Cardiac septum (tissue), 1 donor: ENCODE data around the gene SLC39A10. TPM values are rescaled to one million over a fixed set of nuclear protein-coding genes. Genes with fewer than 3 reads are reported as not detected.
"Not testable (repeated sequence)": the region's sequence is repeated elsewhere in the genome, so short reads cannot be mapped to it uniquely, and the experiment has no call there.

Source experiments
- DNase-seq: peaks from one replicate; pipeline ENCODE4 v3.0.0-alpha.2; 2020; ENCODE audit warnings: low spot score
- intact Hi-C: fragments of 100-400 bp; cut with DNase I; formaldehyde crosslinking; loops from one replicate; pipeline ENCODE4 v1.14.0; 2022
- total RNA-seq: library from RNA; stranded (reverse); fragmentation: NEBNext Ultra II Directional; extraction: Animal tissue kit (Norgen Biotek cat#: 25700); gene quantifications from one replicate; pipeline ENCODE4 v1.2.1, GENCODE V29; 2021
- donor health status: DM: no; HTN: no; CAD: no.

Gene SLC39A10
- total RNA-seq, 1 donor from 2014 or later = 21.5 TPM

DNA sequence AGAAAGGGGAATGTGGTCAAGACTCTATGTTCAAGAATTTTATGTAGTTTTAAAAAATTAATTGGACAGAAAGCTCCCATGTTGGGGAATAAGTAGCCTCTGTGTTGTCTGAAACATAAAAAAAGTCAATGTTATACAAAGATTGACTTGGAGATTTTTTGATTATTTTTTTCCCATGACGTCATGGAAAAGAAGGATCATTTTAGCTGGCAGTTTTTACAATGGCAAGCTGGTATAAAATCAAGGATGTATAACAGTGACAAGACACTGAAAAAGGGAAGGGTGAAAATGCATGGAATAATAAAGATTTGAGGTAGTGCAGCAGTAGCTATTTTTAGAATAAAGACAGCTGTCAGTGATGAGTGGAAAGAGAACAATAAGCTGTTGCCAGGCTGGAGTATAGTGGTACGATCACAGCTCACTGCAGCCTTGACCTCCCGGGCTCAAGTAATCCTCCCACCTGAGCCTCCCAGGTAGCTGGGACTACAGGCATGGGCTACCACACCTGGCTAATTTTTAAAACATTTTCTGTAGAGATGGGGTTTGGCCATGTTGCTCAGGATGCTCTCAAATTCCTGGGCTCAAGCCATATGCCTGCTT is 9.2 kb downstream of the SLC39A10 start:
- DNase-seq = no peak
- intact Hi-C loops = loop anchor here (10.0 kb wide), 2 partner anchors 171 to 399 kb away; partner anchors contain the start of gene DNAH7

DNA sequence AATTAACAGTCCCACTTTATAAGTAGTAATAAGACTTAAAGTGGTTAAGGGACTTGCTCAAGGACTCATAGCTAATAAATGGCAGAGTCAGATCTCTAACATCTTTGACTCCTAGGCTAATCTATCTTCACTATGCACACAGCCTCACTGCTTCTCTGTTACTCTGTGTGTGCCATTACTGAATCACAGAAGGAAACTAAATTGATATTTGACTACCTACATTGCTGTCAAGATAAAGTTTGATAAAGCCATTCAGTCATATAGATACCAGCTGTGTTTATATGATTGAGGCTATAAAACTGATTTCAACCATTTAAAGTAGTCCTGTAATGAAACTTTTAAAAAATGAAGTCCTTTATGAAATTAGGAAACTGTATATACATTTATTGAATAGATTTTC is 10.9 kb downstream of the SLC39A10 start:
- intact Hi-C loops = loop anchor here (10.0 kb wide), 2 partner anchors 173 to 397 kb away; partner anchors contain the start of gene DNAH7
- no peak for DNase-seq

DNA sequence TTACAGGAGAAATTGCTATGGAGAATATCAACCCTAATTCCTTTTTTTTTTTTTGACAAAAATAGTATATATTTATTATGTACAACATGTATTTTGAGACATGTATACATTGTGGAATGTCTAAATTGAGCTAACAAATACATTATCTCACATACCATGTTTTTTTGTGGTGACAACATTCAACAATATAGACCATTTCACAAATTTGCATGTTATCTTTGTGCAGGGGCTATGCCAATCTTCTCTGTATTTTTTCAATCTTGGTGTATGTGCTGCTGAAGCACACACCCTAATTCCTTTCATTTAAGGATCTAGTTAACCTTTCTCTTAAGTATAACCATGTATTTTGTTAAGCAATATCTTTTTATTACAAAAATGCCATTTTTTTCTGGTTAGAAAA is 13.2 kb downstream of the SLC39A10 start:
- DNase-seq = no peak
- intact Hi-C loops = no loop called here

DNA sequence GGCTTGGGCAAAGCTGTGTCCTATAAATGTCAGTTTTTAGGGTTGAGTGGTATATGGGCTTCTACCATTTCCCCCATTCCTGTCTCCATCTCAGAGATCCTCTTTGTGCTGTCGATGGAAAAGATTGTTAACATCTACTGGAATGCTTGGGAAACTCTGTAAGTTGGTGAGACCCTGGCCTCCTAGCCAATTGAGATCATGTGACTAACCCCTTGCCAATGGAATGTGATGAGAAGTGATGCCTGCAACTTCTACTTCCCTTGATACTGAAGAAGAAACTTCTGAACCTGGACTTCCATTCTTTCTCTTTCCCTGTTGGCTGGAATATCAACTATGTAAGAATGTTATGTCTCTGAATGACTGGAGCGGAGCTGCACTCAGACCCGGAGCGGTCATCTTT is 14.5 kb downstream of the SLC39A10 start:
- intact Hi-C loops = no loop called here
- no peak for DNase-seq

DNA sequence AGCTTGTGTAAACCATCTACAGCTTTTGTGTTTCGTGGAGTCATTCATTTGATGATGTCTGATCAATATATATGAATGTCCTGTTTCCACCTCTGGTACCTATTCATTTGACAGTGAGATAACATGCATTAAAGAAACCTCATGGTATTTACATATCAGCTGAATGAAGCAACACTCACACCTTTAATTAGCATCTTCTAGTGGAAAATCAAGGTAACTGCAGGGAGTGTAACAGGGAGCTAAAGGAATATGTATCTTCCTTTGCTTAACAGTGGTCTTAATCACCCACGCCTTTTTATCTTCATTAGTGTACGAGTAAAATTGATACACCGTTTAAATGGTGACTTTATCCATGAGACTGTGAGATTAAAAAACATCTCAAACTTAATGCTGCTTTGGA is 15.6 kb downstream of the SLC39A10 start:
- intact Hi-C loops = no loop called here
- DNase-seq = no peak

DNA sequence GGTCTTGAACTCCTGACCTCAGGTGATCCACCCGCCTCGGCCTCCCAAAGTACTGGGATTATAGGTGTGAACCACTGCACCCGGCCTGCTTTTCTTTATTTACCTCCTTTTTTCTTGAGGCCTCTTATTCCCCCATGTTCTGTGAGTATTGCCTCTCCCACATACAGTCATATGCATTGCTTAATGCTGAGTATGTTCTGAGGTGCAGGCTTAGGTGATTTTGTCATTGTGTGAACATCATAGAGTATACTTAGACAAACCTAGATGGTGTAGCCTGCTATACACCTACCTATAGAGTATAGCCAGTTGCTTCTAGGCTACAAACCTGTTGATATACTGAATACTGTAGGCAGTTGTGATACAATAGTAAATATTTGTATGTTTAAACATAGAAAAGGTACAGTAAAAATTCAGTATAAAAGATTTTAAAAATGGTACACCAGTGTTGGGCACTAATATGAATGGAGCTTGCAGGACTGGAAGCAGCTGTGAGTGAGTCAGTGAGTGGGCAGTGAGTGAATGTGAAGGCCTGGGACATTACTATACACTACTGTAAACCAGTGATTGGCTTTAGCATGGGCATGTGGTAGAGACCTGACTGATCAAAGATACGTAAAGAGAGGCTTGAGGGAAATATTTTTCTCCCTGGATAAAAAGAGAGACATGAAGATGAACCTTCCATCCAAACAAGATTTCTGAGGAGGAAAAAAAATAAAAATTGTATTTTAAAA is 17.6 kb downstream of the SLC39A10 start:
- DNase-seq = no peak
- intact Hi-C loops = no loop called here

DNA sequence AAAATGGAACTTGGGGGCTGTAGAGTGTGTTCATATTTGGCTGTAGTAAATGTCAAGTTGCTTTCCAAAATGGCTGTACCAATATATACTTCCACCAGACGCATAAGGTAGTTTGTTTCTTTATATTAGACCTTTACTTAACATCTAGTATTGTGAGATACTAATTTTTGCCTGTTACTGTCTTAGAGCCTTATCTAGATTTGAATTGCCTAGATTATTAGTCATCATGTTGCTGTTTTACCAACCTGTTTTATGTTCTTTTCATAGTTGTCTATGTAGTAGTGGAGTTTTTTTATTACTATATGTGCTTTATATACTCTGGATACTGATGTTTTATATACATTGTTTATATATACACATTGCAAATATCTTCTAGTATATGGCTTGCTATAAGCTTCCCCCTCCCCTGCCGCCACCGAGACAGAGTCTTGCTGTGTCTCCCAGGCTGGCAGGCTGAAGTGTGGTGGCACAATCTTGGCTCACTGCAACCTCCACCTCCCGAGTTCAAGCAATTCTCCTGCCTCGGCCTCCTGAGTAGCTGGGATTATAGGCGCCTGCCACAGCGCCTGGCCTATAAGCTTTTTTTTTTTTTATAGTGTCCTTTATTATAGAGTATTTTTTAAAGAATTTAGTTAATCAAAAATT is 18.9 kb downstream of the SLC39A10 start:
- intact Hi-C loops = no loop called here
- DNase-seq = no peak

DNA sequence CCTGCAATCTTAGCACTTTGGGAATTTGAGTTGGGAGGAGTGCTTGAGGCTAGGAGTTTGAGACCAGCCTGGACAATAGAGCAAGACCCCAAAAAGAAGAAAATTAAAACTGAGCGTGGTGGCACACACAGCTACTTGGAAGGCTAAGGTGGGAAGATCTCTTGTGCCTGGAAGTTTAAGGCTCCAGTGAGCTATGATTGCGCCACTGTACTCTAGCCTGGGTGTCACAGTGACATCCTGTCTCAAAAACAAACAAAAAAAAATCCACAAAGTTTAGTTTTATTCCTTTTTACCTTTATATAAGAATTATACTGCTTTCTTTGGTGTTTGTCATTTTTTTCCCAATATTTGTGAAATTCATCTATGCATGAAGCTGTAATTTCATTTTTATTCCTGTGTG is 20.3 kb downstream of the SLC39A10 start:
- intact Hi-C loops = no loop called here

DNA sequence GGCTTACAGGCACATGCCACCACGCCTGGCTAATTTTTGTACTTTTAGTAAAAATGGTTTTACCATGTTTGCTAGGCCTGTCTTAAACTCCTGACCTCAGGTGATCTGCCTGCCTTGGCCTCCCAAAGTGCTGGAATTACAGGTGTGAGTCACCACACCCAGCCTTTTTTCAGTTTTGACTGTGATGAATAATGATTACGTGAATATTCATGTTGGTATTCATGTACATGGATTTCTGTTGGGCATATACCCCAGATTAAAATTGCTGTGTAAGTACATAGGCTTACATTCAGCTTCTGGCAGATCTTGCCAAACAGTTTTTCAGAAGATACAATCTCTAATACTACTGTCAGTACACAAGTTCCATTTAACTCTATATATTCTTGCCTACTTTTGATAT is 20.9 kb downstream of the SLC39A10 start:
- intact Hi-C loops = no loop called here
- DNase-seq = no peak

More for the DNA sequence above, 20.3 kb downstream of the SLC39A10 start:
- DNase-seq = no peak

DNA sequence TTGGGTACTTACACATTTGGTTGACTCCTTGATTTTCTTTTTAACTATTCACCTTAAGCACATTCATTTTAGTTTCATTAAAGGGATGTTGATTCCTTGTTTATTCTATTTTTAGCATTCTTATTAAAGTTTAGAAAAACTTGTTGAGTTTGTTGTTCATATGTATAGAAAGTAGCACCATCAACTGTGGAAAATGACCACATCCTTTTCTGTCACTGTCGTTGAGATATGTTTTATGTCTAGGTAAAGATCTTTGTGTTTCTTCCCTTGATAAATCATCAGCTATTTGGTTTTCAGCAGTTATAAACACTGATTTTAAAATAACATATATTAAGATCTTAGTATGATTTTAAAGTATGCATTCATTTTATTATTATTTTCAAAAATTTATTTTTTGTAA is 25.1 kb downstream of the SLC39A10 start:
- intact Hi-C loops = no loop called here
- no peak for DNase-seq

DNA sequence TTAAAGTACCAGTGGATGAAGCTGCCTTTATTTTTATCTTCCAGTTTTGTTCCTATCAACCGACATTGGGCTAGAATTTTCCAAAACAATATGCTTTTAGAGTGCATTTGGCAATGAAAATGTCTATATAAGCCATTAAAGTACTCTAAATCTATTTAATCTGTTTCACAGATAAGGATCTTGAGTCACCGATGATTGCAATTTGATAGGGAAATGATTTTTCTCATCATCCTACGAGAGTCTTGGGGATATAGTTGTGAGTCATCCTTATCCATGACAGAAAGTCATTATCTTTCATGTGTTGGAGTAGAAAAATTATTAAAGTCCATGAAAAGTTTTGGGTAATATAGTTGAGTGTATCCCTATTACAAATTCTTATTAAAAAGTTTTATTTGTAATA is 26.1 kb downstream of the SLC39A10 start:
- no peak for DNase-seq
- intact Hi-C loops = no loop called here

DNA sequence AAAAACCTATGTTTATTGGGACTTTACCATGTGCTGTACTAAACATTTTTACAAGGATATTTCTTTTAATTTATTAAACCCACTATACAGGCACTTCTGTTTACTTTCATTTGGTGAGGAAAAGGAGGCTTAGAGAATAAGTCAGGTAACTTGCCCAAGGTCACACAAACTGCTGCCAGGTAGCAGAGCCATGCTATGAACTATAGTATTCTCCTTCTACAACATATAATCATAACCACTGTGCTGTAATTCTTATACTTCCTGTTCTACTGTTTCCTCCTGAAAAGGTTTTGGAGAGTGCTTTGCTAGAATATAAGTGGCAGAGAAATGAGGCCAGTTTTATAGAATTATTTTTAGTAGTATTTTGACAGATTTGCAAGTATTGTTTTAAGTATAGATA is 29.5 kb downstream of the SLC39A10 start:
- DNase-seq = no peak
- intact Hi-C loops = no loop called here

DNA sequence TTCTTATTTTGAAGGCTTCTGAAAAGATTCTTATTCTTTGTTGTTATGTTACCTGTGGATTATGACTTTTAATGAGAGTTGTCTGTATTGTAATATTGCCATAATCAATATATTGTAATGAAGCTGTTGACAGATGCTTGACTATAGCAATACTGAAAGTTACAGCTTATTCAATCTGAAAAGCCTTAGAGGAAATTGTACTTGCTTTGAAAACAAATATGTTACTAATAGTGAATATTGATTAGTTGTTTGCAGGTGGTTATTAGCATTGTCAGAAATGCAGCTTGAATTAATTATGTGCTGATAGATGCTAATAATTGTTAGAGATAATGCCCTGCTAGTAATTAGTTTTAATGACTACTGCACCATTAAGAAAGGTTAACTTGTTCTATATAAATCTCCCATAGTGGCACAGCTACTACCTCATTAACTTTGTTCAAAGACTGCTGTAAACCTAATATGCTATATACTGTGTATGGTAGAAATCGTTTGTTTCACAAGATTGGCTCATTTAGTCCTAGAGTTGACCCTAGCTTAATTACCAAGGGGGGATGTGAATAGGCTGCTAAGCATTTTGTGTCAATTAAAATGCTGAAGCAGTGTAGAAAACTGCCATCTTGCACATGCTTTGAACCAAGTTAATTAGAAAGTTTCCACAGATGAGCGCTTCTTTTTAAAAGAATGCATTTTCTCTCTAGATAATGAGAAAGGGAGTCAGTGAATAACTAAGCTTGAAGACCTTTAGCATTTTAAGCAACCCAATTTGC is 30.5 kb downstream of the SLC39A10 start:
- intact Hi-C loops = no loop called here
- DNase-seq = no peak

DNA sequence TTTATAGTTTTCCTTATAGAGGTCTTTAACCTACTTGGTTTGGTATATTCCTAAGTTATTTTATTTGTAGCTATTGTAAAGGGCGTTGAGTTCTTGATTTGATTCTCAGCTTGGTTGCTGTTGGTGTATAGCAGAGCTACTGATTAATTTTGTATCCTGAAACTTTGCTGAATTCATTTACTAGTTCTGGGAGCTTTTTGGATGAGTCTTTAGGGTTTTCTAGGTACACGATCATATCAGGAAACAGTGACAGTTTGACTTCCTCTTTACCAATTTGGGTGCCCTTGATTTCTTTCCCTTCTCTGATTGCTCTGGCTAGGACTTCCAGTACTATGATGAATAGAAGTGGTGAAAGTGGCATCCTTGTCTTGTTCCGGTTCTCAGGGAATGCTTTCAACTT is 35.5 kb downstream of the SLC39A10 start:
- intact Hi-C loops, DNase-seq: not testable (repeated sequence)

DNA sequence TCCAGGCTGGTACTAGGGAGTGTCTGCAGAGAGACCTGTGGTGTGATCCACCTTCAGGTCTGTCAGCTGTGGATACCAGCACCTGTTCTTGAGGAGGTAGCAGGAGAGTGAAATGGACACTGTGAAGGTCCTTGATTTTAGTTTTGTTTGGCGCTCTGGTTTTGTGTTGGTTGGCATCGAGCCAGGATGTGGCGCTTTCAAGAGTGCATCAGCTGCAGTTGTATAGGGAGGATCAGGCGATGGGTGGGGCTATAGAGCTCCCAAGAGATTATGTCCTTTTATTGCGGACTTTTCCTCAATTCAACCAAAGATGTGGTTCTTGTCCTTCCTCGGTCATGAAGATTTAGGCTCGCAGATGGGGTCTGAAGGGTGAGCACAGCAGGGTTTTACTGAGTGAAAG is 37.5 kb downstream of the SLC39A10 start:
- intact Hi-C loops = no loop called here
- DNase-seq = no peak

DNA sequence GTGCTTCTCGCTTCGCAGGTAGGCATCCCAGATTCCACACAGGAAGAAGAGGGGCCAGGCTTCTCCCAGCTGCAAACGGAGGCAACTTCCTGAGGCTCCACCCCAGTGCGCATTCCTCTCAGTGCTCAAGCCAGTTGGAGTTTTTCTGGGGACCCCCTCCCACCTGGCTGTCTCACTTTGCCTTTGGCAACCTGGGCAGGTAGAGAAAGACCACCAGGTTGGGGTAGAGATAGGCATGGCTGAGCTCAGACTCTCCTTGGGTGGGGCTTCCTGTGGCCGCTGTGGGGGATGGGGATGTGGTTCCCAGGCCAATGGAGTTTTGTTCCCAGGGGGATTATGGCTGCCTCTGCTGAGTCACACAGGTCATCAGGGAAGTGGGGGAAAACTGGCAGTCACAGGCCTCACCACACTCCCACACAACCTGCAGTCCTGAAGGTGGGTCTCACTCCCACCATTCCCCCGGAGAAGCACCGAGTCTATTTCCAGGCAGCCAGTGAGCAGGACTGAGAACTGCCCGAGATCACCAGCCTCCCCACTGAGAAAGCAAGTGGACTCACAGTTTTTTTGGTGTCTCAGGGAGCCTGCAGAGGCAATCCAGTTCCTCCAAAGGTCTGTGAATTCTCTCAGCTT is 38.1 kb downstream of the SLC39A10 start:
- intact Hi-C loops = no loop called here

DNA sequence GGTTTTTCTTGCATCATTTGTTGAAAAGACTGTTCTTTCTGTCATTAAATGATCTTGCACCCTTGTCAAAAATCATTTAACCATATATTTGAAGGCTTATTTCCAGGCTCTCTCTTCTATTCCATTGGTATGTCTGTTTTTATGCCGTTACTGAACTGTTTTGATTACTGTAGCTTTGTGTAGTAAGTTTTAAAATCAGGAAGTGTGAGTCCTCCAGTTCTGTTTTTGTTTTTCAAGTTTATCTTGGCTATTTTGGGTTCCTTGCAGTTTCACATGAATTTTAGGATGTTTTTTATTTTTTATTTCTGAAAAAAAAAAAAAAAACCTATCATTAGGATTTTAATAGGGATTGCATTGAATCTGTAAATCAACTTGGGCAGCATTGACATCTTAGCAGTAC is 39.0 kb downstream of the SLC39A10 start:
- DNase-seq = no peak
- intact Hi-C loops = no loop called here

More for the DNA sequence above, 38.1 kb downstream of the SLC39A10 start:
- no peak for DNase-seq

DNA sequence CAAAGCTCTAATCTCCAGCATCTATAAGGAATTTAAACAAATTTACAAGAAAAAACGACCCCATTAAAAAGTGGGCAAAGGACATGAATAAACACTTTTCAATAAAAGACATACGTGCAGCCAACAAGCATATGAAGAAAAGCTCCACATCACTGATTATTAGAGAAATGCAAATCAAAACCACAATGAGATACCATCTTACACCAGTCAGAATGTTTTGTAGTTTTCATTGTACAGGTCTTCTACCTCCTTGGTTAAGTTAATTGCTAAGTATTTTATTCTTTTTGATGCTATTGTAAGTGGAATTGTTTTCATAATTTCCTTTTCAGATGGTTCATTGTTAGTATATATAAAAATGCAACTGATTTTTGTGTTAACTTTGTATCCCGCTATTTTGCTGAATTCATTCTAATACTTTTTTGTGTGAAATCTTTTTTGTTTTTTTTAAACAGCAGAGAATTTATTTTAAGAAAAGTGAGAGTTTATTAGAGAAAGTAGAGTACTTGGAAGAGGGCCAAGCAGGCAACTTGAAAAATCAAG is 40.7 kb downstream of the SLC39A10 start:
- no peak for DNase-seq
- intact Hi-C loops = no loop called here

DNA sequence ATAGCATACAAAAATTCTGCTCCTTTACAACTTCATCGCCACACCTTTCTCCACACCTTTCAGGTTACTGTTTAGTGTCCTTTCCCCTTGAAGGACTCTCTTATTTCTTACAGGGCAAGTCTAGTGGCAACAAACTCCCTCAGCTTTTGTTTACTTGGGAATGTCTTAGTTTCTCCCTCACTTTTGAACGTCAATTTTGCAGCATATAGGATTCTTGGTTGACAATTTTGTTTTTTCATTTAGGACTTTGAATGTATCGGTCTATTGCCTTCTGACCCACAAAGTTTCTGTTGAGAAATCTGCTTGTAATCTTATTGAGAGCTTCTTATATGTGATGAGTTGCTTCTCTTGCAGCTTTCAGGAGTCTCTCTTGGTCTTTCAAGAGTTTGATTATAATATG is 43.5 kb downstream of the SLC39A10 start:
- no peak for DNase-seq
- intact Hi-C loops = no loop called here
